Hematopoietic multipotent progenitor cell (in vitro differentiated cells): ENCODE measurements around the gene ENAH. TPM values are rescaled to one million over a fixed set of nuclear protein-coding genes. Genes with fewer than 3 reads are reported as not detected.
"Not testable (repeated sequence)": the region's sequence is repeated elsewhere in the genome, so short reads cannot be mapped to it uniquely, and the experiment has no call there.

Experiments
- DNase-seq, 3 donors: peaks; one replicate each; pipeline ENCODE4 v3.0.0-alpha.2; 2011 to 2015; ENCODE audit warnings: low read depth in 2 of 3, low spot score in 2 of 3
- total RNA-seq: library from RNA; depleted of rRNA; stranded (reverse); fragments of >200 nt; gene quantifications from one replicate; pipeline ENCODE4 v1.2.3, GENCODE V29; 2012

The ENAH gene
- total RNA-seq, 1 donor: 0.54 TPM

DNA sequence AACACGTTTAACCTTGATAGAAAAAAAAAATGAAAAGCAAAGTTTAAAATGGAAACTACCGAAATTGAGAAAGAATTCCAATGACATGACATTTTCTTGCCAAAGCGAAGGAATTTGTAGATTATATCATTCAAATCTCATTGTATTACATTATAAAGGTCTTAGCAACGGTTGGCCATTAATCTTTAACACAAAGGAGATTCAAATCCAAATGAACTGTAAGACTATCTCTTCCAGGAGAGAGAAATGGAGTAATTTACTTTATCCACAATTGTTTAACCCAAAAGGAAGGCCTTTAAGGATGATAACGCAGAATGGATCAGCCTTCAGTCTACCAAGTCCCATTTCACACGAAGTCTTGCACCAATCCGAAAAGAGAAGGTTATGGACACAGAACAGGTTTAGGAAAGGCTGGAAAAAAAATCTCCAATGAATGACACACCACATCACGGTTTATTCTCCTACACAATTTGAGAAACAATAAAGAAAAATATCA, 1.5 kb downstream of the ENAH start:
- no peak for DNase-seq

DNA sequence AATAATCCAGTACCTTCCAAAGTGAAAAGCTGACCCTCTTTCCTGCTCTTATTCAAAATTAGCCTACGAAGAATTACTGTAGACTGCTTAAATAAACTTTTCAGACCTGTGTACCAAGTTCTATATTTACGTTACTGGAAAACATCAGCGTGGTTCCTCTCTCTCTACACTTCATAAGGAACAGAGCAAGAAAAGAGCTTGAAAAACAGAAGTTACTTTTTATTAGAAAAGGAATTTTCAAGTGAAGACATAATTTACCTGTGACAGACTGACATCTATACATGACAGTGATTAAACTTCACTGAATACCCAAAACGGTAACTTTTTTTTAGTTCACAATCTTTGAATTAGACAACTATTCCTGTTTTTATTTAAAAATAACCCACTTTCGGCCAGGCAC, 2.7 kb downstream of the ENAH start:
- DNase-seq: no peak

DNA sequence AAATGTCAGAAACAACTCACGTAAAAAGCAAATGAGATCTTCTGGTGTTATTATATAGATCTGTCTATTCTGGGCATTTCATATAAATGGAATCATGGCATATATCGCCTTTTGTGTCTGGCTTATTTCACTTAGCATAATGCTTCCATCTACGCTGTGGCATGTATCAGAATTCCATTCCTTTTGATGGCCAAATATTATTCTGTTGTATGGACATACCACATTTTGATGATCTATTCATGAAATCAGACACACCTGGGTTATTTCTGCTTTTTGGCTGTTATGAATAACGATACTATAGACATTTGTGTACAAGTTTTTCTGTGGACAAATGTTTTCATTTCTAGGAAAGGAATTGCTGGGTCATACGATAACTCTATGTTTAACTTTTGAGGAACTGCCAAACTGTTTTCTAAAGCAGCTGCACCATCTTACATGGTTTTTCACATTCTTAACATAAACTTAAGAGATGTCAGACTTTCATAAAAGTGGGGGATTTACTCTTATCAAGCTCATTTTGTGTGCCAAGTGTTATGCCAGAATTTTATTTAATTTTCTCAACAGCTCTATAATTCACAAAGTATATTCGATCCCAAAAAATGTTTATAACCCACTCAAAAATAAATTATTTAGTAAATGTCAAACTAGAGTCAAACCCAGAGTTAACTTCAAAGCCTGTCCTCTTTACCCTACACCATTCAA, 7.6 kb downstream of the ENAH start:
- DNase-seq: no peak

DNA sequence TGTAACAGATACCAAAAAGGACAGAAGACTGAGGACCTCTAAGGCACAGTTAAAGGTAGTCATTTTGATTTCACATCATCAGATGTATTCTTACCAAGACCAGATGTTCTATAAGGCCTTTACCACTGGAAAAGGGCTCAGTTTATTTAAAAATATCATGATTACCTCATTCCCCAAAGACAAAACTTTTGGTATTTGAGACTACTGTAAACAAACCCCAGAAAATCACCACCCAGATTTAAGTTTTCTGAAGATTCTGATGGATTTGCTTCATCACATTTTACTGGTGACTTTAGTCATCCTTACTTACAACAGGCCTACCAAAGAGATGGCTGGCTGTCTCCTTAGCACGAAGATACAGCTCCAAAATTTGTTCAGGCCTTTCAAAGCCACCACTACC, 8.3 kb downstream of the ENAH start:
- no peak for DNase-seq

DNA sequence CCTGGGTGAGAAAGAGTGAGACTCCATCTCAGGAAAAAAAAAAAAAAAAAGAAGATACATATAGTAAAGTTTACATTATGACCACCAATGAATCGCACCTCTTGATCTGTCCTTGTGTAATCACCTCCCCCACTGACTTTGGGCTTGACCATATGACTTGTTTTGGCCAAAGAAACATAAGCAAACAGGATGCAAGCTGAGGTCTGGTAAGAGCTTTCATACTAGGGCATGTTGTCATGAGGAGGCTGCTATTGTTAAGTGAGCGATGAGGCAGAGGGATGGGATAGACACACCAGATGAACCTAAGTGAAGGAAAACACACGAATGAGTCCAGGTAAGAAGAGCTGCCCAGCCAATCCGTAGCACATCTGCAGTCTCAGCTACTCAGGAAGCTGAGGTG, 10.7 kb downstream of the ENAH start:
- DNase-seq: no peak

DNA sequence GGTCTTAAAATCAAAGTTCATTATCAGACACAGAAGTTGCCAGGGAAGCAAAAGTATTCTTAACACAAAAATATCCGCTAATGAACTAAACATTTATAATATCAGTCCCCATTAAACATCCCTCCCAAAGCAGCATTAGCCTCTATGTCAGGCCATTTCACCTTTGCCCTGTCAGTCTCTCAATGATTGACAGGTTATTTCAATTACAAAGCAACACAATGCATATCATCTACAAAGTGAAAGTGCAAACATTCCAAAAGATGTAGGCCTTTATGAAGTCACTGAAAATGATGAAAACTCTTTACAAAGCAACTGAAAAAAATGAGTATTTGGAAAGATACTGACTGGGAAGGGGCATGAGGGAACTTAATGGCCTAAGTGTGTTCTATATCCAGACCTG, 14.1 kb downstream of the ENAH start:
- DNase-seq: no peak

DNA sequence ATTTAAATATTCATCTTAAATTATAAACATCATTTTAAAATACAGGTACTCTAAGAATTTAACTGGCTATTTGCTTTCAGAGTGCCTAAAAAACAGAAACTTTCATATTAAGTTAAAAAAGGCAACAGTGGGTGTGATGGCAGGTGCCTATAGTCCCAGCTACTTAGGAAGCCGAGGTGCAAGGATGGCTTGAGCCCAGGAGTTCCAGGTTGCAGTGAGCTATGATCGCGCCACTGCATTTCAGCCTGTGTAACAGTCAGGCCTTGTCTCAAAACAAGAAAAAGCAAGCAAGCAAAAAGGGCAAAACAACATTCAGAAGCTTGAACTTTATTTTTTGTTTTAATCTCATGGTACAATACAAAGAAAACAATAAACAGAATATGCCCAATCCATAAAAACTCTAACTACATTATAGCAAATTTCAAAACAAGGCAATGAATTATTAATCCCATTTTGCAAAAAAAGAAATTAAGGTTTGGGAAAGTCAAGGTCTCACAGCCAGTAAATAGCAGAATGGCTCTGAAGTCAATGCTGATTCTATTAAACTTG, 15.2 kb downstream of the ENAH start:
- DNase-seq: no peak

DNA sequence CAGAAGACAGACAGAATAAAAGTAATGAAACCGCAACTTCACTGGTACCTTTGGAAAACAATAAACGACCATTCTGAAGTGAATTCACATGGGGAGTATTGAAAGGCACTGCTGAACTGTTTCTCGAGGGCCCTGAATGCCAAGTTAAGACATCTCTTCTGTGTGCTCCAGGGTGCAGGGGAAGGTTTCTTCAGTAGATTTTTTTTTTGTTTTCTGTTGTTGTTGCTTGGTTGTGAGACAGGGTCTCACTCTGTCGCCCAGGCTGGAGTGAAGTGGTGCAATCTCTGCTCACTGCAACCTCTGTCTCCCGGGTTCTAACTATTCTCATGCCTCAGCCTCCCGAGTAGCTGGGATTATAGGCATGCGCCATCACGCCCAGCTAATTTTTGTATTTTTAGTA, 15.9 kb downstream of the ENAH start:
- DNase-seq: not testable (repeated sequence)

DNA sequence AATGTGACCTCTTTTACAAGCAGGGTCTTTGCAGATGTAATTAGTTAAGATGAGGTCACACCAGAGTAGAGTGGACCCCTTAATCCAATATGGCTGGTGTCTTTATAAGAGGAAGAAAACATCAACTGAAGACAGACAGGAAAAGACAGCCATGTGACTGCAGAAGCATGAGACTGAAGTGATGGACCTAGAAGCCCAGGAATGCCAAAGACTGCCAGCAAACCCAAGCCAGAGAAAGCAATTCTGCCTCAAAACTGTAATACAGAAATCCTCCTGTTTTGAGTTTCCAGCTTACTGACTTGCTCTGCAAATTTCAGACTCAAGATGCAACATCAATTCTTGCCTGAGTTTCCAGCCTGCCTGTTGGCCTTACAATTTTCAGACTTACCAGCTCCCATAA, 17.3 kb downstream of the ENAH start:
- DNase-seq: no peak

DNA sequence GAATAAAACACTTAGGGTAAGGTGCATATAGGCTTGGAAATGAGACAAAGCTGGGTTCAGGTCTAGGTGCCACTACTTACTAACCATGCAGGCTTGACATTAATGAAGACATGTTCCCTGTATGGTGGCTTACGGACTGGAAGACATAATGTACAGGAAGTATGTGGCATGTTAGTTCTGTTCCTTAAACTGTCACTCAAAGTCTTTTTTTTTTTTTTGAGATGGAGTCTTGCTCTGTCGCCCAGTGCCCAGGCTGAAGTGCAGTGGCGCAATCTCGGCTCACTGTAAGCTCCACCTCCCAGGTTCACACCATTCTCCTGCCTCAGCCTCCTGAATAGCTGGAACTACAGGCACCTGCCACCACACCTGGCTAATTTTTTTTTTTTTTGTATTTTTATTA, 20.1 kb downstream of the ENAH start:
- not testable (repeated sequence) for DNase-seq

DNA sequence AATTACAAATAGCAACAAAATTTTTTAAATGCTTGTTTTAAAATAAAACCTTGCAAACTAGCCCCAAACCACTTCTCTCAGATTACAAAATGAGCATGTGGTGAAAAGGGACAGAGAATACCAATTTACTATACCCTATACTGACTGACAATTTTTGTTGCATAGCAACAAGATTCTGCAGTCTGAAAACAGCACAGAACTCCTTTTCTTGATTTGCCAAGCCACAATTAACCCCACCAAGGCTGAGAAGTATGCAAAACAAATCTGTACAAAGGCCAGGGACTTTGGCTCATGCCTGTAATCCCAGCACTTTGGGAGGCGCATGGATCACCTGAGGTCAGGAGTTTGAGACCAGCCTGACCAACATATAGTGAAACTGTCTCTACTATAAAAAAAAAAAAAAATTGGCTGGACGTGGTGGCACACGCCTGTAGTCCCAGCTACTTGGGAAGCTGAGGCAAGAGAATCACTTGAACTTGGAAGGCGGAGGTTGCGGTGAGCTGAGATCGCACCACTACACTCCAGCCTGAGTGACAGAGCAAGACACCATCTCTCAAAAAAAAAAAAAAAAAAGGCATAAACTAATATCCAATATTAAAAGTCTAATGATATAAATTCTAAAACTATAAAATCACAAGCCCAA, 21.8 kb downstream of the ENAH start:
- no peak for DNase-seq

DNA sequence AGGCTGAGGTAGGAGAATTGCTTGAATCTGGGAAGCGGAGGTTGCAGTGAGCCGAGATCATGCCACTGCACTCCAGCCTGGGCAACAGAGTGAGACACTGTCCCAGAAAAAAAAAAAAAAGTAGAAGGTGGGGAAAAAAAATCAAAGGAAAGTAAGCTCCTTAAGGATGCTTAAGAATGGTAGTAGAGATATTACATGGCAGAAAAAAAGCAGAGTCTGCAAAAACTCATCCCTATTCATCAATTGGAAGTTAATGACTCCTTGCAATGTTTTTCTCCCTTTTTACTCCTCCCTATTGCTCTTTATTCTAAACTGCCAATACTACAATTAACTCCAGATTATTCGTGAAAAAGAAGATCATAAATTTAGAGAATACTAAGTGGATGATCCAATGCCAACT, 23.4 kb downstream of the ENAH start:
- DNase-seq: no peak

DNA sequence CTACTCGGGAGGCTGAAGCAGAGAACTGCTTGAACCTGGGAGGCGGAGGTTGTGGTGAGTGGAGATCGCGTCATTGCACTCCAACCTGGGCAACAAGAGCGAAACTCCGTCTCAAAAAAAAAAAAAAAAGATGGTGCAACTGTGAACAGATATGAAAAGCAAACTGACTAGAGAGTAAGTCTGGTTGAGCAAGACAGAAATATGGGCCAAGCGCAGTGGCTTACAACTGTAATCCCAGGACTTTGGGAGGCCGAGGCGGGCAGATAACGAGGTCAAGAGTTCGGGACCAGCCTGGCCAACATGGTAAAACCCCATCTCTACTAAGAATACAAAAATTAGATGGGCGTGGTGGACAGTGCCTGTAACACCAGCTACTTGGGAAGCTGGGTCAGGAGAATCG, 24.1 kb downstream of the ENAH start:
- not testable (repeated sequence) for DNase-seq

DNA sequence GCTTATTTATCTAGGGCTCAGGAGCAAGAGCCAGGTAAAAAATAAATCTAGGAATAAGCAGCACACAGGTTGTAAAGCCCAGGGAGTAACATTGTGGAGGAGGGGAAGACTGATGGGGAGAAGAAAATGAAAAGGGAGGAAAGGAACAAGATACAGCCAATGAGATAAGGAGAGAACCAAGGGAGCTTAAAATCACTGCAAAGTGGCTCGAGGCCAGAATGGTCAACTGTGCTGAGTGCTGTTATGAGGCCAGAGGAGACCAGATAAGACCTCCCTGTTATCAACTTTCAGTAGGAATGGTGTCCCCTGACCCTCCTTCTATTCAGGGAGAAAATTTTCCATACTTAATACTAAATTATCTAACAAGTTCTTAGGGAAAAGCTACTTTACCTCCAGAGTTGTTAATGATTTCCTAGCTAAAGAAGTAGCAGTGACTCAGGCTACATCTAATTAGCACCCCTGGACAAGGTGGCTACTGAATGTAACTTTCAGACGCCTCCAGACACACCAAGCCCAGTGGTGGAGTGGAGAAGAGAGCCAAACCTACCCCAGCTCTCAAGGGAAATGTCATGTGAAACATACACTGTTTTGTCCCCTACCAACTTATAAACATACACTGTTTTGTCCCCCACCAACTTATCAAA, 25.5 kb downstream of the ENAH start:
- no peak for DNase-seq

DNA sequence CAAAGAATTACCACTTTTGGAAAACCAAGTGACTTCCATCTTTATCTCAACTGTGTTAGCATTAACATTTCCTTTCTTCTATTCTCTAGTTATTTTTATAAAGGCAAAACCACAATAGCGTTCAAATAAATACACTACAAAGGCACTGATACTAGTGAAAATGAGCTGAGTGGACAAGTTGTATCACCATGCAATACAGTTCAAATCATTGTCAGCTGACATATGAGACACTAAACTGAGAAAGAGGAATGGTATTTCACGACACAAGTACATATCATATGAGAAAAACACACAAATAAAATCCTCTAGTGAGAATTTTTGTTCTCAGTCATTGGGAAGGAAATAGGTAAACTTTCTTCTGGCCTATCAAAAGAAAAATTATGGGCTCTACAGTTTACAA, 26.2 kb downstream of the ENAH start:
- no peak for DNase-seq

DNA sequence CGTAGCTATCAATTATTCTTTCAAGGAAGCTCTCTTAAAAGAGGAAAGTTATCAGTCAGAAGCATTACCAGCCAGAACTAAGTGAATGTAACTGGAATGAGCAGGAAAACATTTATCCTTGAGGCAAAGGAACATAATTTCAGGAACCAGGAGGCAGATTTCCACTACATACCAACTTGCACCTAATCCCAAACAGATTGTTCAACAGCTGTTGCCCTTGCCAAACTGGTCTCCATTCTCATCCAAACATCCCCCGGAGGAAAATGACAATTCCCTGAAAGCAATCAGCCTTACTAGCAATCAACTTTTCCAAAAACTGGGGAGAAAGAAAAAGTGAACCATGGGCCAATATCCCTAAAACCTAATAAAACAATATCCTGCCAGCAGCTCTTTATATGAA, 35.0 kb downstream of the ENAH start:
- DNase-seq: no peak

DNA sequence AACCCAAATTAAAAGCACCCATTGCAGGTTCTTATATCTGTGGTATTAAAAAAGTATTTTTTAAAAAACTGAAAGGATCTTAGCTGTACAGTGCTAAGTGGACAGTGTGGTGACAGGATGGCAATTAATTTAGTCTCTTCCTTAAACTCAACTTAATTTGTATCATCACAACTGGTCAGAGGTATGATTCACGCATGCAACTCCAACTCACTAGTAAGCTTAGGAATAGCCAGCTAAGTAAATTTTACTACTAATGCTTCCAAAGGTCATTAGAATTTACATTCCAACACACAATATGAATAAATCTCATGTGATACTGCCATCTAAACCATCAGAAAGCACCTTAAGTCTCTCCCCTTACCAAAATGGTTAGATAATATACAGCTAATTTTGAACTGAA, 35.4 kb downstream of the ENAH start:
- DNase-seq: no peak

DNA sequence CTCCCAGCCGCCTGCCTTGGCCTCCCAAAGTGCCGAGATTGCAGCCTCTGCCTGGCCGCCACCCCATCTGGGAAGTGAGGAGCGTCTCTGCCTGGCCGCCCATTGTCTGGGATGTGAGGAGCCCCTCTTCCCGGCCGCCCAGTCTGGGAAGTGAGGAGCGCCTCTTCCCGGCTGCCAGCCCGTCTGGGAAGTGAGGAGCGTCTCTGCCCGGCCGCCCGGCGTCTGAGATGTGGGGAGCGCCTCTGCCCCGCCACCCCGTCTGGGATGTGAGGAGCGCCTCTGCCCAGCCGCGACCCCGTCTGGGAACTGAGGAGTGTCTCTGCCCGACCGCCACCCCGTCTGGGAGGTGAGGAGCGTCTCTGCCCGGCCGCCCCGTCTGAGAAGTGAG, 37.5 kb downstream of the ENAH start:
- not testable (repeated sequence) for DNase-seq

DNA sequence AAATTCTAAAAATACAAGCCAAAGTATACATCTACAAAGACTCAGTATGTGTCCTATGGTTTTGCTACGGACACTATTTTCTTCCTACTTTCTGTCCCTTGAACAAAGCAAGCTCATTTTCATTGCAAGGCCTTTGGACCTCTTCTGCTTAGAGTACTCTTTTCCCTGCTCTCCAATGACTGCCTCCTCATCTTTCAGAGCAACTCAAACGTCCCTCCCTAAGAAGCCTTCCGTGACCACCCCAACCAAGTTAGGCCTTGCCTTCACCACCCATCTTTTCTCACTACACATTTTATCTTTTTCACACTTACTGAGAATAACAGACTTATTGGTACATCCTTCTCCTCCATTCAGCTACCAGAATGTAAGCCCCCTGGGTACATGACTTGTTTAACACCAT, 39.9 kb downstream of the ENAH start:
- DNase-seq: no peak

DNA sequence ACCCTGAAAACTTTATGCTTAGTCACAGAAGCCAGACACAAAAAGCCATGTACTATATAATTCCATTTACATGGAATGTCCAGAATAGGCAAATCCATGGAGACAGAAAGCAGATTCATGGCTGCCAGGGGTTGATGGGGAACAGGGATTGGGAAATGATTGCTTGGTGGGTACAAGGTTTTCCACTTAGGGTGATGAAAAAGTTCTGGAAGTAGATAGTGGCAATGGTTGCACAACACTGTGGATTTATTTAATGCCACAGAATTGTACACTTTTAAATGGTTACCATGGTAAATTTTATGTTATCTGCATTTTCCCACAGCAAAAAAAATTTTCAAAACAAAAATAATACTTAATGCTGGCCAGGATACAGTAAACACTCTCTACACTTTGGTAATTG, 40.6 kb downstream of the ENAH start:
- no peak for DNase-seq

DNA sequence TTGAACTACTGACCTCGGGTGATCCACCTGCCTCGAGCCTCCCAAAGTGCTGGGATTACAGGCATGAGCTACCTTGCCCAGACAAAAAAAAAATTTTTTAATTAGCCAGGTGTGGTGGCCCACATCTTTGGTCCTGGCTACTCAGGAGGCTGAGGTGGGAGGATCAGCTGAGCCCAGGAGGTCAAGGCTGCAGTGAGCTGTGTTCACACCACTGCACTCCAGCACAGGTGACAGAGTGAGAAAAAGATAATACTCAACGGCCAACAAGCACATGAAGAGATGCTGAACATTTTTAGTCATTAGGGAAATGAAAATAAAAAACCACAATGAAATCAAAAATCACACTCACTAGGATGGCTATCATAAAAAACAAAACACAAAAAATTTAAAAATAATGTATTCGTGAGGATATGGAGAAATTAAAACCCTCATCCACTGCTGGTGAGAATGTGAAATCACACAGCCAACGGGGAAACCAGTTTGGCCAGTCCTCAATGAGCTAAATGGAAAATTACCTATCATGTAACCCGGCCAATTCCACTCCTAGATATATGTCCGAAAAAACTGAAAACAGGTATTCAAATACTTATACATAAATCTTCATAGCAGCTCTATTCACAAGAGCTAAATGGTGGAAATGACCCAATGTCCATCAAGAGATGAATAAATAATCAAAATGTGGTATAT, 41.2 kb downstream of the ENAH start:
- DNase-seq: no peak
